8988T (cell line): ENCODE data around the gene SH3TC1.

Source experiments
- DNase-seq: peaks from one replicate; pipeline ENCODE4 v3.0.0; 2011

SH3TC1 gene

DNA sequence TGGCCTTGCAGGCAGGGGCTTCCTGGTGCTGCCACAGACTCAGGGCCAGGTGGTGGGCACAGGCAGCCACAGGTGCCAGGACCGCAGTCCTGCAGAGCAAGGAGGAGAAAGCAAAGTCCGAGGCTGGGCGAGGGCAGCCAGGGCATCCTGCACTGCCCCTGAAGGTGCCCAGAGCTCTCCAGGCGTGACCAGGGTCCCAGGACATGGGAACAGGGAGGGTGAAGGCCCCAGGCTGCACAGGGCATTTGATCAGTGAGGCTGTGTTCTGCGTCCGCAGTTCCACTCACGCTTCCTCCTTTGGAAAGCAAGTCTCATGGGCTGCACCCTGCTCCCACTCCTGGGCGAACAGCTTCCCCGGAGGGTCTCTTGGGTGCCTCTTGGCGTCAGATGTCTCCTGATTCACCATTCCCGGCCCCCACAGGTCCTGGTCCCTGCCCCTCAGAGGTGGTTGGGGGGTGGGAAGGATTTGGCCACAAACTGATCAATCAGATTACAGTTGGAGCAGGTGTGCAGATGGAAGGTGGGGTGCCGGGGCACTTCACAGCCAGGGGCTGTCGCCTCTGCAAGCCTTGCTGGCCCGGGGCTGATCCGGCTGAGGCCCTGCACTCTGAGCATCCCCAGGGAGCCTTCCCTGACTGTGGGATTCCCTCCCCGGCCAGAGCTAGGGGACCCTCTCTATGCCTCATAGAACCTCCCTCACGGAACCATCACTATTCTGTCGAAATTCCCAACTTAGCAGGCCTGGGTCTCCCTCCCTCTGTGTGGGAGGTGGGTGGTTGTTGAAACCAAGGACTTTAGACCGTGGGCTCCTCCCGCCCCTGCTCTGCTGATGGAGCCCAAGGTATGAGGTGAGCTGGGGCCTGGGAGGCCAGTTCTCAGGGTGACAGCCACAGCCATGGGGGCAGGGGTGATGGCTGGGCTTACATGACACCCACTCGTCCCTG is 3.3 kb downstream of the SH3TC1 start:
- DNase-seq: no peak

DNA sequence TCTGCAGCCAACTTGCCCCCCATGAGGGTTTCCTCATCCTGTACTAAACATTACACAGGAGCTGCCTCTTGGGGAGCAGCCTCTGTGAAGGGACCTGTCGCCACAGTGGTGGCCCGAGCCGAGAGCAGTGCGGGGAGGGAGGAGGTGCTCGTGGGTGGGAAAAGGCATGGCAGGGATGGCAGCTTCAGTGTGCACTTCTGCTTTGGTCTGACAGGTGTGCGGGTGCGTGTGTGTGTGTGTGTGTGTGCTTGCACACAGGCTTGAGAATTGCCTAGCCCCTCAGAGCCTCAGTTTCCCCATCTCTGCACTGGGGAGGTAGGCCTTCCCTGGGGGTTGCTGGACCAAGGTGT is 3.9 kb downstream of the SH3TC1 start:
- DNase-seq: no peak

DNA sequence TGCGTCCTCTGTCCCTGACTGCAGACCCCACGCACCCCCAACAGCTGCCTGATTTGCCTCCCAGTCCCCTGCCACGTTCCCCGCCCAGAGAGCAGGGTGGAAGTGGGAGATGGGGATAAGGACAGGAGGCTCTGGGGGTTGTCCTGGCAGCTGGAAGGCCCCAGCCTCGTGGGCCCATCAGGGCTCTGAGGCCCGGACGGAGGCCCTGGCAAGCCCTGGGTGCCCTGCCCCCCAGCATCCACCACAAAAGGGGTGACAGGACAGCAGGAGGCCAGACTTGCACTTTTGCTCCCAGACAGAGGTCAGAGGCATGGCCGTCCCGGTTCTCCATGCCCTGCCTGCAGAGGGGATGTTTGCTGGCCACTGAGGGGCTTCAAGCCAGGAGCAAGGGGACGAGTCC is 4.7 kb downstream of the SH3TC1 start:
- no peak for DNase-seq

DNA sequence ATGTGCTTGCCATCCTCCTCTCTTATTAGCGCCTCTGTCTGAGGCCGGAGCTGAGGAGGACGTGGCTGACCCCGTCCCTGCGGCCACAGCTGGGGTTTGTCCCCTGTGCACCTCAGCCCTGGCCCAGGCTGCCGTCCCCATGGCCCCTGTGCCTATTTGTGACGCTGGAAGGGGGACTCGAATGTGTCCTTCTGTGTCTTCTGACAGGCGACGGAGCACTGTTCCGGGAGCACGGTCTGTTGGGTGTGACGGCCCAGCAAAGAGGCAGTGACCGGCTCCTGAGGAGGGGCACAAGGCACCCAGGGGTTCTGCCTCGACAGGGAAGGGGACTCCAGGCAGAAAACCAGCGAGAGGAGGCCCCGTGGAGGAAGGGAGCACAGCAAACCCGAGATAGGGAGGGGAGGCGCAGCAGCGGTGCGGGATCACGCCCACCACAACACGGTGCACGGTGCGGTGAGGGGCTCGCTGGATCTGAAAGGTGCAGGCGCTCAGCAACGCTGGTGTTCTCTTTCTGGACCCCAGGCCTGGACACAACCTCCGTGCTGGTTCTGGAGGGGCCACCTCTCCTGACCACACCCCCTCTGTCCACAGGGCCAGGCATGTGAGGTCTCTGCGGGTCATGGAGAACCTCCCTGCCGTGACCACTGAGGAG is 5.6 kb downstream of the SH3TC1 start:
- no peak for DNase-seq

DNA sequence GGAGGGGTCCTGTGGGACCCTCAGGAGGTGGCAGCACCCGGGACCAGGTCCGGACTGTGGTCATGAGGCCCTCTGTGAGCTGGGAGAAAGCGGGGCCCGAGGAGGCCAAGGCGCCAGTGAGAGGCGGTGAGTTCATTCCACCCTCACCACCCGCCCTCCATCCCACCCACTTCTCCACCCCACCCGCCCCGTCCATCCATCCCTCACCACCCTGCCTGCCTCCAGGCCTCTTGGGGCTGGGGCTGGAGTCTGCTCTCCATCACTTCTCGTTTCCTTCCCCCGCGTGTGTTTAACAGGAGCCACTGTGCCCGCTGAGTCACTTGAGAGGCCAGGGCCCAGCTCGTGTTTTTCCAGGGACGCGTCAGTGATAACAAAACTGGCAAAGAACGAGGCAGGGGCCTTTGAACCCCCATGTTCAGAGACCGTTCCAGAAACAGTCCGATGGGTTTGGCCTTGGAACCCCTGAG is 6.2 kb downstream of the SH3TC1 start:
- DNase-seq: no peak

DNA sequence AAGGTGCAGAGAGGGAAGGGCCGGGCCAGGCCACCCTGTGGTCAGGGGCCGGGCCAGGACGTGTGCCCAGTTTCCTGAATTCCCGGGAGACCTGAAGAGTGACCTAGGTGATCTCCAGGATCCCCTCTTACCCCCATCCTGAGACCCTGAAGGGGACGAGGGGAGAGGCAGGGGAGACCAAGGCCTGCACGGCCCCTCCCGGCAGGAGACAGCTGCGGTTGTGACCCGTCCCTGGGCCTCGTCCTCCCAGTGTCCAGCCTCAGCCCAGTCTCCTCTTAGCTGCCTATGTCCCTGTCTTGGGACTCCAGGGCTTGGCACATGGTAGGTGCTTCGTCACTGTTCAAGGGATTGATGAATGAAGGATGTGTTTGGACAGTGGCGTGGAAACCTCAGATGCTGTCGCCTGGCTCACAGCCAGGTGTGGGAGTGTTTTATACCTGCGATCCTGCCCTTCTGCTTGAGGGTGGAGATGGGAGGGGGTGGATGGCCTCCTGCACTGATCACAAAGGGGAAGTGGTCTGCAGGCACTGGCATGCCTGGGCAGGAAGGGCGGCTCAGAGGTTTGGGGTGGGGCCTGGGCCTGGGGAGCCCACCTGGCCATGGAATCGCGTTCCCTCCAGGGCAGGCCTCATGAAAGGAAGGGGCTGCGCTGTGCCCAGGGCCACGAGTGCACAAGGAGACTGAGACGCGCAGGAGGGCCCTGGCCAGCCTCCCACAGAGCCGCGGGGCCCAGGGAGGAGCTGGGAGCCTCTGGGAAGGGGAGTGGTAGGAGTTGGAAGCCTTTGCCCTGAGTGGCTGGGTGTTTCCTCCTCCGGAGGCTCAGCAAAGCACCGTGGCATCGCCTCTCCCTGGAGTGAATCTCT is 6.9 kb downstream of the SH3TC1 start:
- no peak for DNase-seq

DNA sequence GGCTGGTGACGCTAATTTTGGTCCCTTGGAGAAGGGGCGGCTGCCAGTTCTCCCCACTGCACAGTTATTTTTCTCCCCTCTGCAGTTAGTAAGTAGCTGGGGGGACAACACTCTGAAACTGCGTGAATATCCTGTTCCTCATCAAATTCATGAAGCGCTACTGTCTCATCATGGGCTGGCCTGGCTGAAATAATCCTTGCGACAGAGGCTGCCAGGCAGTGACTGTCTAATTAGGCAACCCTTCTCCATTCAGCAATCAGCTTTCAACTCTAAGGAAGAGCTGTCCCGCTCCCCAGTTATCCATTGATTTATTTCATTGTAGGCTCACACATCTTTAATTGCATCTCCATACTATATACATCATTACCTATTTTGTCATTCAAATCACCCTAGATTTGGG is 8.2 kb downstream of the SH3TC1 start:
- no peak for DNase-seq

DNA sequence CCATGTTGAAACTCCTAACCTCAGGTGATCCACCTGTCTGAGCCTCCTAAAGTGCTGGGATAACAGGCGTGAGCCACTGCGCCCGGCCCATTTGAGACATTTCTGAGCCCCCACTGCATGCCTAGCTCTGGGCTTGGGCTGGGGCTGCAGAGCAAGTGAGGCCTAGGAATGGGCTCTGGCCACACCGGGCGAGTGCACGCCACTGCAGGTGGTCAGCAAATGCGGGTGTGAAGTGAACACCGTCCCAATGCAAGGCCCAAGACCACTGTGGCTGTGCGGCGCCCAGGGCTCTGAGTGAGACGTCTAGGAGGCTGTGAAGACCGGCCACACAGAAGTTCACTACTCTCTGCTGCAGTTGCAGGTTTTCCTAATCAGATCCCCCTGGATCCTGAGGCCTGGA is 9.5 kb downstream of the SH3TC1 start:
- no peak for DNase-seq

DNA sequence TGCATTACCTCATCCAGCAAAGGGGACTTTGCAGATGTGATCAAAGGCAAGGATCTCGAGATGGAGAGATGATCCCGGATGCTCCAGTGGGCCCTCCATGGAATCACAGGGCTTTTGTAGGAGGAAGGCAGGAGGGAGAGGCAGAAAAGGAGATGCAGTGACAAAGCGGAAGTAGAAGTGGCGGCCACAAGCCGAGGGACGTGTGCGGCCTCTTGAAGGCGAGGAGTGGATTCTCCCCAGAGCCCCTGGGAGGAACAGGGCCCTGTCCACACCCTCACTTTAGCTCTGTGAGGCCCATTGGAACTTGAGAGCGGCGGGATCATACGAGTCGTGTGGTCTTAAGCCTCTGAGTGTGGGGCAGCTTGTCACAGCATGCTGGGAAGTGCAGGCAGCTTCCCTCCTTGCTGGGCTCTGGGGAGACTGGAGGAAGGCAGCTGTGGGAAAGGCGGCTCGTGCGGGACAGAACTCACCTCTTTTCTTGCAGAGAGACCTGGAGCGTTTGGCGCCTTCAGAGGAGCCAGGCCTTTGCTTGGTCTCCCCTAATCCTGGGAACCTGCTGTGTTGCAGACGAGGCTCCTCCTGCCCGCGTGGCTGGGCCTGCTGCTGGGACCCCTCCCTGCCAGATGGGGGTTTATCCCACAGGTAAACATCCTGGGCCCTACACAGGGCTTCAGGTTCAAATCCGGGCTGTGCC is 10.2 kb downstream of the SH3TC1 start:
- DNase-seq: no peak

DNA sequence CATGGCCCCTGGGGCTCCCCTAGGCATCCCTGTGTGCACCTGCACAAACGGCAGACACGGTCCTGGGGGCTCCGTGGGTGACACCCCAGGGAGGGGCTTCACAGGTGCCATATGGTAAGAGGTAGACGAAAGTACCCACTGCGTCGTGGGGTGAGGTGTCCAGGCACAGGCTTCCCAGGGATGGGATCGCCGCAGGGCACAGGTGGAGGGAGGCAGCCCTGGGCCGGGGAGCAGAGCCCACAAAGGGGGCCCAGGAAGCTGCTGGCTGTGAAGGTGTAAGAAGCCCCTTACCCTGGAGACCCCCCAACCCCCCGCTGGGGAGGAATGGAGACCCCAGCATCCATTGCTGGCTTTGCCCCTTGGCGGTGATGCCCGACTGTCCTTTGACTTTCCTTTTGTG is 10.9 kb downstream of the SH3TC1 start:
- no peak for DNase-seq

DNA sequence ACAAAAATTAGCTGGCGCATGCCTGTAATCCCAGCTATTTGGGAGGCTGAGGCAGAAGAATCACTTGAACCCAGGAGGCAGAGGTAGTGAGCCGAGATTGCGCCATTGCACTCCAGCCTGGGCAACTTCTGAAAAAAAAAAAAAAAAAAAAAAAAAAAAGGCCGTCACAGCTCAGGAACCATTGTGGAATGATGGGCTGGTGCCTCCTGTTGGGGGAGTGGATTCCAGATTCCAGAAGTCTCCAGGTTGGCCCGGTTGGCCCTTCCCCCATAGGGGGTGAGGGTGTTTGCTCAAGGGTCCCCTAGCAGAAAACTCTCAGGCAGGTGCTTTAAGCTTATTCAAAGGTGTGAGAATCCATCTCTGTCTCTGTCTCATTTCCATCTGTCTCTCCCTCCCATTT is 11.5 kb downstream of the SH3TC1 start:
- no peak for DNase-seq

DNA sequence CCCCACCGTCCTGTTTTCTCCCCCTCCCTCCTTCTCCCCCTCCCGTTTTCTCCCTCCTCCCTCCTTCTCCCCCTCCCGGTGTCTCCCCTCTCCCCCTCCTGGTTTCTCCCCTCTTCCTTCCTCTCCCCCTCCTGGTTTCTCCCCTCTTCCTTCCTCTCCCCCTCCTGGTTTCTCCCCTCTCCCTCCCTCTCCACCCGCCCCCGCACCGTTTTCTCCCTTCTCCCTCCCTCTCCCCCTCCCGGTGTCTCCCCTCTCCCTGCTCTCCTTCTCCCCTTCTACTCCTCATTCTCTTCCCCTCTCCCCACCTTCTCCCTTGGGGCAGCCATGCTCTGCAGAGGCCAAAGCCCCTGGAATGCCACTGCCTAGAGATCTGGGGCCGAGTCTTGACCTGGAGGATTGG is 12.2 kb downstream of the SH3TC1 start:
- DNase-seq: no peak

DNA sequence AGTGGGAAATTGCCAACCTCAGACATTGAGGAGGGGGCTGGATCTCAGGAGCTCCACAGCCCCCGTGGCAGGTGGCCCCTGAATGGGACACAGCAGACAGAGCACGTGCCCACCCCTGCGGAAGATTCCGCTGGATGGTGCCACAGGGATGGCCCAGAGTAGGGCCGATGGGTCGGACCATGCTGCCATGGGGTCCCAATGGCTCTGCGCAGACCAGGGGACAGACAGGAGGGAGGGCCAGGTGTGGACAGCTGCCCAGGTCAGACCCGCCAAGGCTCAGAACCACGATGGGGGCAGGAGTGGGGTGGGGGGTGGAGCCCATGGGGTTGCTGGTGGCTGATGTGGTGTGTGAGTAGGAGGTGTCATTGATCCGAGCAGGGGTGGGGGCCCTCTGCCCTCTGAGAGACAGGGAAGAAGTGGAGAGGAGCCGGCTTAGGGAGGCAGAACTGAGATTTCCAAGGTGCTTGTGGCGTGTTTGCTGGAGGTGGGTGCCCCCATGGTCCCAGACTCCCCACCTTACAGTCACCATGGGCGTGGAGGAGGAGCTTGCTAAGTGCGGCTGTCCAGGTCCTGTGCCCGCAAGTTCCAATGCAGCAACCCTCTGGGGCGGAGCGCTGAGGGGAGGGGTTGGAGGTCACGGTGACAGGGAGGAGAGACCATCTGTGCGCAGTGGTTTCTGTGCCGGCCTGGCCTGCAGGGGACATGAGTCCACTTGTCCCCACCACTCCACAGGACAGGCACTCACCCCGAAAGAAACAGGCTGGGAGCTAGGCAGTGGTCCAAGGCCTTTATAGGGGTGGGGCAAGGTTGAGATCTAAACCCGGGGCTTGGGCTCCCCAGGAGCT is 12.9 kb downstream of the SH3TC1 start:
- no peak for DNase-seq

DNA sequence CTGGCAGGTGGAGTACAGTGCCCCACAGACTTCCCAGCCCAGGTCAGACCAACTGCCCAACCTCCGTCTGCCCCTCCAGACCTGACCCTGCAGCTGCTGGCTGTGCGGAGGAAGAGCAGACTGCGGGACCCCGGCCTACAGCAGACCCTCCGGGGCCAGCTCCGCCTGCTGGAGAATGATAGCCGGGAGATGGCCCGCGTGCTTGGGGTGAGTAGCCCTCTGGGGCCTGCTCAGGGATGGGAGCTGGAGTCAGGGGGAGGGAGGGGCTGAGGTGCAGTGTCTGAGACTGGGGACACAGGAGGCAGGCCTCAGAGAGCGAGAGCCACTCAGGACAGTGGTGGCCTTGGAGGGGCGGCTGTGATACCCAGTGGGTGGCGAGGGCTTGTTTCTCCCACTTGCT is 13.5 kb downstream of the SH3TC1 start:
- DNase-seq: no peak

DNA sequence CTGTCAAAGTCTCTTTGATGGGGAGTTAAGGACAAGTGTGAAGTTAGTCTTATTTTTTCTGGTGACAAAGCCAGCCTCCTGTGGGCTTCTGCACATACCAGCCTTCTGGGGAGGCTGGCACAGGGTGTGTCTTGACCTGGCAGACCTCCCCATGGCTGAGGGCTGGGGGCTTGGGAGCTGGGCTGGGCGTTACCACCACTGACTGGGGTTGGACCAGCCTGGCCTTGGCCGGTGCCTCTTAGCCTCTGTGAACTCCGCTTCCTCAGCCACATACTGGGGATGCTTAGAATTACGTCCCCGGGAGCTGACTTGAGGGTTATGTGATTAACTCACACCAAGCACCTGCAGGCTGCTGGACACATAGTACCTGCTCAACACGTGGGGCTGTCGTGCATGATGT is 14.0 kb downstream of the SH3TC1 start:
- DNase-seq: no peak

DNA sequence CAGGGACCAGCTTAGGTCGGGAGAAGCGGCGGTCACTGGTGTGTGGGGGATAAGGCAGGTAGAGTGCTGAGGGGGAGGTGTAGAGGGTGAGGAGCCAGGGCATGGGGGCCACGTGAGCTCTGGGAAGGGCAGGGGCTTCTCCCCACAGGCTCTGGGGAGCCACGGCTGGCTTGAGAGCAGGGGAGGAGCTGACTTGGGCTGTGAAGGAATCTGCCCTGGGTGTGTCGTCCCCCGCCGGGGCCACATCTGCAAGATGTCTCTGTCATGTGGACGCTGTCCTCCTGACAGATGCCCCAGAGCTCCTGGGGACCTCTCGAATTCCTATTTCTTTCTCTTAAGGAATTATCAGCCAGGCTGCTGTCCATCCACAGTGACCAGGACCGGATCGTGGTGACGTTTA is 15.0 kb downstream of the SH3TC1 start:
- no peak for DNase-seq

DNA sequence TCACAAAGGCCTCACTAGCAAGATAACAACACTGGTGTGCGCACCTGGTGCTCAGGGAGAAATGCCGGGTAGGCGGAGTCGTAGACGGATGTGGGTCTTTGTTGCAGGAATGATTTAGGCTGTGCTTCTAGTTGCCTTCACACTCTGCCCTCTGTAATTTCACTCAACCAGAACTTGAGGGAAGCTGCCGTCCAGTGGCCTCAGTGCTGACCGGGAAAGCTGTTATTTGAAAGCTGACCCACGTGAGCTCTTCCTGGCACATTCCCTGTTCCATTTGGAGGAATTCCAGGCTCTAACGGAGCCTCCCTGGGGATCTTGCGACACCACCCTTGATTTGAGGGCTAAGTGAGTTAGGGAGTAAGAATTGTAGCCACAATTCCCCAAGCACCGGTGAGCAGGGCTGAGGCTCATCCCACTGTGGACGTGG is 15.9 kb downstream of the SH3TC1 start:
- no peak for DNase-seq

DNA sequence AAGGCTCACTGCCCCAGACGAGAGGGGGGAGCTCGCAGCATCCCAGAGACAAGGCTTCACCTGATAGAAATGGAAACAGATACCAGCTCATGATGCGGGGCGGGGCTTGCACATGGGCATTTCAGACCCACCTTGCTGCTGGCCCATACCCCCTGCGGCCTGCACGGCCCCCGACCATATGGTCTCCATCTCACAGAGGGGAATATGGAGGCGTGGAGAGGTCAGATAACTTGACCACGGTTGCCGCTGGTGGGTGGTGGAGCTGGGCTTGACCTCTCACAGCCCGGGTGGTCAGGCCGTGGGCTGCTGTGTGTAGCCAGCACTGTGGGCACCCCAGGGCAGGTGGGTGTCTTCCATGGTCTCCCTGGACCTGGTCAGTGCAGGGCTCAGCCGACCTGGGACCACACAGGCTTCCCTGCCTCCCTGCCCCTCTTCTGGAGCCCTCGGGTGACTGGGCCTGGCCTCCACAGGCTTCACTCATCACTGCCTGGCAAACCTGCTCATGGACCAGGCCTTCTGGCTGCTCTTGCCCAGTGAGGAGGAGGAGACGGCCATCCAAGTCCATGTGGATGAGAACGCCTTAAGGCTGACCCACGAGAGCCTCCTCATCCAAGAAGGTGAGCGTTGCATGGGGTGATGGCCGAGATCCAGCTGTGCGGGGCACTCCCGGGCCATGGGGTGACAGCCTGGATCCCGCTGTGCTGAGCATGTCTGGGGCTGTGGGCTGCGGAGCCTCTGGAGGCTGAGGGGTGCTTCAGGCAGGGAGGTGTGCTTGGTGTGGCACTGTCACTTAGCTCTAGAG is 16.8 kb downstream of the SH3TC1 start:
- no peak for DNase-seq

DNA sequence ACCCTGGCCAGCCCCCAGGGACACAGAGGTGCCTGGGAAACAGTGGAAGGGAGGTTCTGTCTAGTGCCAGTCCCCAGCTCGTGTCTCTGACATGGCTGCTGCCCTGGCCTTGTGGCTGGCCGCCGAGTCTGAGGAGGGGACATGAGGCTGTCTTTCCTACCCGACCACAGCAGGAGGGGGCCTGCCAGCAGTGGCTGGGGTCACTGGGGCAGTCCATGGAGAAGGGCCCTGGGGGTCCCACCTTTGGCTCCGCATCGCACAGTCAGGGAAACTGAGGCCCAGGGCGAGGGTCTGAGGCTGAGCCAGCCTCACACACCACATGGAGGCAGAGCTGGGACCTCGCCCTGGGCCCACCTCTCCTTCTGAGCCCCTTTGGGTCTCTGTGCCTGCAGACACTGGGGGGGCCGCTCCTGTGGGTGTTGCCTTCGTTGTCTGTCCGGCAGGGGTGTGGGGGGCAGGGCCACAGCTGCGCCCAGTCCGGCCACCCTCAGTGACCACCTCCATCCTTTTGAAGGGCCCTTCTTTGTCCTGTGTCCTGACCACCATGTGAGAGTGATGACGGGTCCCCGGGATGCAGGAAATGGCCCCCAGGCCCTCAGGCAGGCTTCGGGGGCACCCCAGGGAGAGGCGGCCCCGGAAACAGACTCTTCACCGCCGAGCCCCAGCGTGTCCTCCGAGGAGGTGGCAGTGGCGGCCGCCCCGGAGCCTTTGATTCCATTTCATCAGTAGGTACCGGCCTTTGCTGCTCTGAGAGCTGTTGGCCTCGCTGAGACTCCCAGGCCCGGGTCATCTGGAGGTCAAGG is 17.6 kb downstream of the SH3TC1 start:
- DNase-seq: no peak

DNA sequence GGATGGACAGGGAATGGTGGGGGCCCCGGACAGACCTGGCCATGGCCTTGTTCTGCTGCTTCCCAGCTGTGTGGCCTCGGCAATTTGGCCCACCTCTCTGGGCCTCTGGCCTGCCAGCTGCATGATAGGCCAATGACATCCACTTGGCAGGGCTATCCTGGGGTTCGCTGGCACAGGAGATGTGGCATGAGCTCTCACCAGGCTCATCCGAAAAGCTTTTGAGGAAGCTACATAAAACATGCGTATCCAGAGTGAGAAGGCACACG is 18.1 kb downstream of the SH3TC1 start:
- DNase-seq: no peak
